WTC11 (cell line): ENCODE data around the gene HMGCS1. TPM values are rescaled to one million over a fixed set of nuclear protein-coding genes. Genes with fewer than 3 reads are reported as not detected.

Experiments
- ATAC-seq: fragments of 200-7000 bp; cut with Tn5 transposase; 2 replicates; pipeline ENCODE4 v1.10.0; 2021; ENCODE audit warnings: mild to moderate bottlenecking, moderate library complexity
- CTCF ChIA-PET: fragments of 300-600 bp; sonication (Branson Sonifier 250); formaldehyde crosslinking; loops from one replicate; lab custom pipeline; 2021; ENCODE audit warnings: antibody characterized with exemption; lab: Charles Lee
- POLR2A ChIA-PET: fragments of 350-600 bp; sonication (Branson Sonifier 250); formaldehyde crosslinking; loops from one replicate; lab custom pipeline; 2021; ENCODE audit warnings: antibody characterized with exemption; lab: Charles Lee
- DNase-seq: peaks from one replicate; pipeline ENCODE4 v3.0.0; 2021; ENCODE audit warnings: low spot score
- H3K27ac Mint-ChIP-seq: 2 replicates; pipeline ENCODE4 v1.8.0; 2021; ENCODE audit warnings: mixed read lengths
- H3K27me3 Mint-ChIP-seq: 2 replicates; pipeline ENCODE4 v1.8.0; 2021; ENCODE audit warnings: low read depth, mild to moderate bottlenecking, moderate library complexity, mixed read lengths
- H3K36me3 Mint-ChIP-seq: 2 replicates; pipeline ENCODE4 v1.8.0; 2021; ENCODE audit warnings: mixed read lengths
- H3K4me1 Mint-ChIP-seq: 2 replicates; pipeline ENCODE4 v1.8.0; 2022; ENCODE audit warnings: mixed read lengths
- H3K4me3 Mint-ChIP-seq: 2 replicates; pipeline ENCODE4 v1.8.0; 2021; ENCODE audit warnings: mild to moderate bottlenecking, moderate library complexity, mixed read lengths
- H3K9me3 Mint-ChIP-seq: 2 replicates; pipeline ENCODE4 v1.8.0; 2021; ENCODE audit warnings: mixed read lengths
- AFF4 ChIP-seq: sonication (generic); formaldehyde crosslinking; IDR thresholded peaks from 2 replicates; pipeline ENCODE4 v1.8.1; 2023; ENCODE audit warnings: mild to moderate bottlenecking, missing genetic modification reagents, borderline replicate concordance
- ATF1 ChIP-seq: sonication (generic); formaldehyde crosslinking; IDR thresholded peaks from 2 replicates; pipeline ENCODE4 v1.8.1; 2023; ENCODE audit warnings: mild to moderate bottlenecking, moderate library complexity, missing genetic modification reagents
- ATF2 ChIP-seq: sonication (generic); formaldehyde crosslinking; IDR thresholded peaks from 2 replicates; pipeline ENCODE4 v1.8.1; 2022; ENCODE audit warnings: low read depth, missing genetic modification reagents, borderline replicate concordance
- CREM ChIP-seq: sonication (generic); formaldehyde crosslinking; IDR thresholded peaks from 2 replicates; pipeline ENCODE4 v1.8.1; 2022; ENCODE audit warnings: mild to moderate bottlenecking, missing genetic modification reagents, moderate library complexity
- E2F4 ChIP-seq: sonication (generic); formaldehyde crosslinking; IDR thresholded peaks from 2 replicates; pipeline ENCODE4 v1.8.1; 2022; ENCODE audit warnings: low read depth, mild to moderate bottlenecking, moderate library complexity, missing genetic modification reagents, borderline replicate concordance
- FOXK1 ChIP-seq: sonication (generic); formaldehyde crosslinking; IDR thresholded peaks from 2 replicates; pipeline ENCODE4 v1.8.0; 2022; ENCODE audit warnings: mild to moderate bottlenecking, moderate library complexity, missing genetic modification reagents
- GRHL2 ChIP-seq: fragments of 250-450 bp; sonication (Bioruptor Pico); IDR thresholded peaks from 2 replicates; pipeline ENCODE4 v1.8.0; 2022; ENCODE audit warnings: mild to moderate bottlenecking, moderate library complexity; ENCODE audit not compliant: insufficient replicate concordance, severe bottlenecking
- GTF2I ChIP-seq: fragments of 250-450 bp; sonication (Bioruptor Pico); conservative IDR thresholded peaks from 2 replicates; pipeline ENCODE4 v1.4.0; 2021; ENCODE audit warnings: mild to moderate bottlenecking
- HMGA2 ChIP-seq: fragments of 250-450 bp; sonication (Bioruptor Pico); IDR thresholded peaks from 2 replicates; pipeline ENCODE4 v1.4.0; 2021; ENCODE audit warnings: mild to moderate bottlenecking, moderate library complexity
- HMGXB4 ChIP-seq: sonication (generic); formaldehyde crosslinking; IDR thresholded peaks from 2 replicates; pipeline ENCODE4 v1.8.1; 2023; ENCODE audit warnings: mild to moderate bottlenecking, moderate library complexity, missing genetic modification reagents
- MYBL2 ChIP-seq: sonication (generic); formaldehyde crosslinking; IDR thresholded peaks from 2 replicates; pipeline ENCODE4 v1.8.1; 2023; ENCODE audit warnings: mild to moderate bottlenecking, moderate library complexity, missing genetic modification reagents
- NR2C2 ChIP-seq: sonication (generic); formaldehyde crosslinking; IDR thresholded peaks from 2 replicates; pipeline ENCODE4 v1.8.0; 2022; ENCODE audit warnings: mild to moderate bottlenecking, missing genetic modification reagents
- TCF7 ChIP-seq: sonication (generic); formaldehyde crosslinking; IDR thresholded peaks from 2 replicates; pipeline ENCODE4 v1.8.0; 2022; ENCODE audit warnings: mild to moderate bottlenecking, low read depth, missing genetic modification reagents, moderate library complexity
- ZNF281 ChIP-seq: sonication (generic); formaldehyde crosslinking; IDR thresholded peaks from 2 replicates; pipeline ENCODE4 v1.8.0; 2023; ENCODE audit warnings: mild to moderate bottlenecking, missing genetic modification reagents
- ZNF416 ChIP-seq: fragments of 250-450 bp; sonication (Bioruptor Pico); IDR thresholded peaks from 2 replicates; pipeline ENCODE4 v1.9.0; 2021; ENCODE audit warnings: mild to moderate bottlenecking, inconsistent platforms
- total RNA-seq: library from RNA; stranded (reverse); gene quantifications from 3 replicates; pipeline ENCODE4 v1.2.3, GENCODE V29; 2021
- TF ChIP-seq, protein P1 (sequence below): sonication (generic); formaldehyde crosslinking; IDR thresholded peaks from 2 replicates; pipeline ENCODE4 v1.8.0; 2022; ENCODE audit warnings: mild to moderate bottlenecking, missing genetic modification reagents
- TF ChIP-seq, protein P2 (sequence below): fragments of 250-450 bp; sonication (Bioruptor Pico); conservative IDR thresholded peaks from 2 replicates; pipeline ENCODE4 v1.9.0; 2021; ENCODE audit warnings: mild to moderate bottlenecking

HMGCS1 gene
- total RNA-seq, 1 experiment from 2014 or later, result 199 TPM

DNA sequence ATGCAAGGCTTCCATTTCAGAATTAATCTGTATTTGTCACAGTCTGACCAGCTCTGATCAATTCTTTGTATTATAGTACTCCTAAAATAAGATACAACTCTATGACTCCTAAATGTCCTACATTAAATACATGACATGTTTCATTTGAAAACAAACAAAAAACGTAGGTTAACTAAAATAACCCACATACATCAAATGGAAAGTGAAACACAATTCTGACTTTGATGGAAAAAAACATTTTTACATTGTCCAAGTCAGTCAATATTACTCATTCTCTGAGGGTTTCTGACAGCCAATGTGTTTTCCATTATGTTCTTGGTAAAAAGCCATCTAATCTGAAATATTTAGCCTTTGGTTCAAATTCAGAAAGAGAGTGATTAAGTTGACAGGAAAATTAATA, 8.7 kb downstream of the HMGCS1 start:
- no peak for TF ChIP-seq ATF2 (CRISPR knock-in tag)
- TF ChIP-seq TCF7 (CRISPR knock-in tag), result no peak
- TF ChIP-seq E2F4 (CRISPR knock-in tag), result no peak
- no peak for TF ChIP-seq ZNF281
- TF ChIP-seq ATF1, result no peak
- no peak for TF ChIP-seq FOXK1 (CRISPR knock-in tag)
- no peak for TF ChIP-seq GRHL2 (CRISPR knock-in tag)
- no peak for TF ChIP-seq CREM (CRISPR knock-in tag)
- no peak for TF ChIP-seq HMGXB4
- TF ChIP-seq, protein P1, sequence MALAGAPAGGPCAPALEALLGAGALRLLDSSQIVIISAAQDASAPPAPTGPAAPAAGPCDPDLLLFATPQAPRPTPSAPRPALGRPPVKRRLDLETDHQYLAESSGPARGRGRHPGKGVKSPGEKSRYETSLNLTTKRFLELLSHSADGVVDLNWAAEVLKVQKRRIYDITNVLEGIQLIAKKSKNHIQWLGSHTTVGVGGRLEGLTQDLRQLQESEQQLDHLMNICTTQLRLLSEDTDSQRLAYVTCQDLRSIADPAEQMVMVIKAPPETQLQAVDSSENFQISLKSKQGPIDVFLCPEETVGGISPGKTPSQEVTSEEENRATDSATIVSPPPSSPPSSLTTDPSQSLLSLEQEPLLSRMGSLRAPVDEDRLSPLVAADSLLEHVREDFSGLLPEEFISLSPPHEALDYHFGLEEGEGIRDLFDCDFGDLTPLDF (CRISPR knock-in tag), result no peak
- TF ChIP-seq NR2C2 (CRISPR knock-in tag), result no peak
- TF ChIP-seq MYBL2 (CRISPR knock-in tag), result no peak
- no peak for TF ChIP-seq HMGA2 (CRISPR knock-in tag)
- TF ChIP-seq ZNF416 (CRISPR knock-in tag), result no peak
- no peak for TF ChIP-seq GTF2I (CRISPR knock-in tag)
- TF ChIP-seq AFF4, result no peak
- TF ChIP-seq, protein P2, sequence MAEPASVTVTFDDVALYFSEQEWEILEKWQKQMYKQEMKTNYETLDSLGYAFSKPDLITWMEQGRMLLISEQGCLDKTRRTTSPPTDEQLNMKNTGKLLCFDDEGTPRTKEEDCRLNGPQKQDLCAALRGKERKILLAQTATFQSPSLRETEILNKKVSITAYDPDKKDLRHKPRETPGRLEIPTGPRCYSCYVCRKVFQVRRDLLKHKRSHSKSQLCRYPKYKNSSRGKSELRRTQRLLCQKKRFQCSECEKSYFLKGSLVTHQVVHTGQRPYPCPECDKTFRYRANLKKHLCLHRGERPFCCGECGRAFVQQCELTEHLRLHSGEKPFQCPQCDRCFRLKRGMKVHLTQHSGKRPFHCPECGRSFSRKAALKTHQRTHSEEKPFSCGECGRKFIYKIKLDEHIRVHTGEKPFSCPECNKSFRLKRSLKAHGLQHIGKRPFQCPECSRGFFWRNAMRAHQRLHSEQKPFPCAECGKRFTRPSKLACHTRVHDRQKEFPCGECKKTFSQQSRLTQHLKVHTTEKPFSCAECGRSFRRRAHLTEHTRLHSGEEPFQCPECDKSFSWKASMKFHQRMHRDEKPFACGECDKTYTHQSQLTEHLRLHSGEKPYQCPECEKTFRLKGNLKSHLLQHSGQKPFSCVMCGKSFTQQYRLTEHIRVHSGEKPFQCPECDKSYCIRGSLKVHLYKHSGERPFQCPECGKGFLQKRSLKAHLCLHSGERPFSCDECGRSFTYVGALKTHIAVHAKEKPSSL, result no peak
- Mint-ChIP-seq H3K27me3 (no peaks in the 10 kb centered on the region), H3K36me3 (peaks cover 5% of the 10 kb centered on the region; the same call in 1 of the 2 replicates), H3K27ac (no peak overlapping the region), H3K4me1 (peaks cover 74% of the 10 kb centered on the region), H3K4me3 (no peak overlapping the region), H3K9me3 (no peaks in the 10 kb centered on the region)
- ChIA-PET CTCF (interaction anchor here (0.9 to 1.9 kb wide), 2 partner anchors 85 to 180 kb away, joined by 3 to 7 read pairs; partner anchors contain the start of gene TMEM267), POLR2A (no interaction called here)
- ATAC-seq (no peak), DNase-seq (no peak)
